ENCODE measurements around the gene SERPINA4. TPM values are rescaled to one million over a fixed set of nuclear protein-coding genes. Genes with fewer than 3 reads are reported as not detected.

SERPINA4 gene
- total and polyA plus RNA-seq, 11 donors = not detected

- peaks cover 0 to 23% (median 0%) of the 10 kb centered on the region in 12 donors for H3K4me1 ChIP-seq
- H3K9me3 ChIP-seq = no peaks in the 10 kb centered on the region
- H3K27me3 ChIP-seq = no peaks in the 10 kb centered on the region
- TF ChIP-seq POLR2A (IDR thresholded peaks at IDR 0.05) (no peak), CTCF (IDR thresholded peaks at IDR 0.05) (no peak)
- no peak overlapping the region for H3K27ac ChIP-seq
- no peaks in the 10 kb centered on the region for H3K36me3 ChIP-seq
- no peak overlapping the region for H3K4me3 ChIP-seq
- intact Hi-C loops (cut with DNase I) = no loop called here
- ATAC-seq (no peak), DNase-seq (no peak)
Measured at GRCh38 chr14:94592457-94592856, 31.2 kb downstream of the SERPINA4 start.

DNA sequence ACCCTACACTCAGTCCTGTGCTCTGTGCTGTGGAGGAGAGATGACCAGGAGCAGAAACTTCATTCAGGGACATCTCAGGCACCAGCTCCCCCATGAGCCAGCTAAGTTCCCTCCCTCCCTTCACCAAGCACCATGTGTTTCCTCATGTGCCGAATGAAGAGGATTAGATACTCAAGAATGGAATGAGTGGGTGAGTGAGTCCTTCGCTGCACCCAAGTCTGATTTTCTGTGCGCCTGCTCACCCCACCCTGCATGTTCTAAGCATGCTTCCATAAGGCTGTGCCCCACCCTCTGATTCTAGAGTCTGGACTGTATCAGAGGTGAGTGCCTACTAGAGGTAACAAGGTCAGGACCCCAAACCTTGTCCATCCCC lies 32.1 kb downstream of the SERPINA4 start:
- H3K27me3 ChIP-seq = no peaks in the 10 kb centered on the region
- 65 to 72% (median 70%) methylated on average over 3 of the region's 3 CpGs for whole genome bisulfite sequencing, 4 donors
- H3K4me3 ChIP-seq = no peak overlapping the region
- intact Hi-C loops (cut with DNase I) = no loop called here
- ATAC-seq (no peak), DNase-seq (no peak)
- H3K36me3 ChIP-seq = no peaks in the 10 kb centered on the region
- no peaks in the 10 kb centered on the region for H3K9me3 ChIP-seq
- no peak overlapping the region for H3K27ac ChIP-seq
- peaks cover 0 to 24% (median 0%) of the 10 kb centered on the region in 12 donors for H3K4me1 ChIP-seq
- TF ChIP-seq CTCF (IDR thresholded peaks at IDR 0.05) (no peak), POLR2A (IDR thresholded peaks at IDR 0.05) (no peak)

- Histone ChIP-seq H3K36me3 (no peaks in the 10 kb centered on the region), H3K9me3 (no peaks in the 10 kb centered on the region), H3K4me1 (peaks cover 0 to 30% (median 4%) of the 10 kb centered on the region in 12 donors), H3K4me3 (no peak overlapping the region), H3K27me3 (no peaks in the 10 kb centered on the region), H3K27ac (no peak overlapping the region)
- no peak for TF ChIP-seq CTCF (IDR thresholded peaks at IDR 0.05)
- TF ChIP-seq POLR2A (IDR thresholded peaks at IDR 0.05) = no peak
- DNase-seq (no peak), ATAC-seq (no peak)
- 71 to 82% (median 75%) methylated on average over 4 of the region's 4 CpGs for WGBS, 4 donors
- intact Hi-C loops (cut with DNase I) = no loop called here
Measured at GRCh38 chr14:94593749-94594431, 32.6 kb downstream of the SERPINA4 start.

- H3K4me3 ChIP-seq = no peak overlapping the region
- no peak overlapping the region for H3K27ac ChIP-seq
- no peaks in the 10 kb centered on the region for H3K36me3 ChIP-seq
- TF ChIP-seq POLR2A (IDR thresholded peaks at IDR 0.05) (no peak), CTCF (IDR thresholded peaks at IDR 0.05) (no peak)
- ATAC-seq (no peak), DNase-seq (no peak)
- no peaks in the 10 kb centered on the region for H3K9me3 ChIP-seq
- no peaks in the 10 kb centered on the region for H3K27me3 ChIP-seq
- H3K4me1 ChIP-seq = peaks cover 0 to 35% (median 9%) of the 10 kb centered on the region in 12 donors
- intact Hi-C loops (cut with DNase I) = no loop called here
- WGBS, 4 donors = 82 to 89% (median 87%) methylated on average over 7 of the region's 7 CpGs
Measured at GRCh38 chr14:94594441-94594840, 33.2 kb downstream of the SERPINA4 start.
